DLD1 (cell line): ENCODE data around the gene TAF5L.
"Not testable (repeated sequence)": the region's sequence is repeated elsewhere in the genome, so short reads cannot be mapped to it uniquely, and the experiment has no call there.

Experiments used
- in situ Hi-C: cut with HindIII; loops from 2 replicates; pipeline ENCODE4 v1.10.0; 2017; ENCODE audit warnings: low sequenced_read_pairs

TAF5L gene

DNA sequence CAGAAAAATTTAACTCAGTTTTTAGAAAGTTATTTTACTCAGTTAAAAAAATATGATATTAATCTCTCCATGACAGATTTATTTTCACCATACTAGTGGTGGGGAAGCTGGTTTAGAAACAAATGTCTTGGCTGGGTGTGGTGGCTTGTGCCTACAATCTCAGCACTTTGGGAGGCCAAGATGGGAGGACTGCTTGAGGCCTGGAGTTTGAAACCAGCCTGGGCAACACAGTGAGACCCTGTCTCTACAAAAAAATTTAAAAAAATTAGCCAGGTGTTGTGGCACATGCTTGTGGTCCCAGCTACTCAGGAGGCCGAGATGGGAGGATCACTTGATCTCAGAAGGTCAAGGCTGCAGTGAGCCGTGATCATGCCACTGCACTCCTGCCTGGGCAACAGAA is 17.3 kb downstream of the TAF5L start:
- in situ Hi-C loops, result no loop called here

DNA sequence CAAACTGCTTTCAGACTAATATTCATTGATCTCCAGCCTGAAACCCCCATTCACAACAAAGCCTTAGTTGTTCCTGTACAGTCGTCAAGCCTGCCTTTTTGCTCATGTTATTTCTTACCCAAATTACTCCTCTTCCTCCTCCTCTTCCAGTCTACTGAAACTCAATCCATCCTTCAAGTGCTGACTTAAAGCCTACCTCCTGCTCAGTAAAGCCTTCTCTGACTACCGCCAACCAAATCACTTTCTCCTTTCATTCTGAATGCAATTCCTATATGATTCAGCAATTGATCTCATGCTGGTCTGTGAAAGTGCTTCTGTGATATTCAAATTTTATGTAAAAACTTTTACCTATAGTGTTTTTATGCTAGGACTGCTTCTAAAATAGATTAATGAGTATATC is 18.6 kb downstream of the TAF5L start:
- in situ Hi-C loops, result no loop called here

- in situ Hi-C loops, result no loop called here
Measured at GRCh38 chr1:229603371-229604005, 22.4 kb downstream of the TAF5L start.

DNA sequence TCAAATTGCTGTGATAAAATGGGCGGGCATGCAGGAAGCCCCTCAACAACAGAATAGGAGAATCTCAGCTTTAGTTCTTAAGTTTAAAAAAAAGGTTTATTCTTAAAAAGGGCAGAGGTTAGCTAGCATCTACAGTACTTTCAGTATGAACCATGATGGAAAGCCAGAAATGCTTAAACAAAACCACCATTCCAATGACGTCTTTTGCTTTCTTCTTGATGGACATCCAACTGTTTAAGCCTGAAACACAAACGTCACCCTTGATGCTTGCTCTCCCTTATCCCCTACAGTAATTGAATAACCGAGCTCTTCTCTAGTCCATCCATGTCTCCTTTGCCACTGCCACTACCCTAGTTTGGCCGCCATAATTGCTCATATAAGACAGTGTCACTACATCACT is 25.7 kb downstream of the TAF5L start:
- in situ Hi-C loops, result no loop called here

- in situ Hi-C loops, result no loop called here
Measured at GRCh38 chr1:229599218-229599954, 26.5 kb downstream of the TAF5L start.

DNA sequence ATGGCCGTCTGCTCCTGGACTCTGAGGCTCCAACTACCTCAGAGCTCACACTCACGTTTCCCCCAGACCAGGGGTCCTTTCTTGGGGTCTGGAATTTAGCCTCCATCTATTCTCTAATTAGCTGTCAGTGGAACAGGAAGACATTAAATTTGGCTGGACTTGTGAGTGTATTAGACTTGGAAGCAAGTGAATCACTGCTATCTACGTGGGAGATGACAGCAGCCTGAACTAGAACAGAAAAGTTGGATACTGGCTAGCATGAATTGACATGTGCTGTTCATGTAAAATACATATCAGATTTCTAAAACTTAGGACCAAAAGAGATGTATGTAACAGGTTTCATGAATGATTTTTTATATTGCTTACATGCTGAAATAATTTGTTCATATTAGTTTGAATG is 28.0 kb downstream of the TAF5L start:
- in situ Hi-C loops, result no loop called here

- in situ Hi-C loops, result no loop called here
Measured at GRCh38 chr1:229596925-229597699, 28.8 kb downstream of the TAF5L start.

- in situ Hi-C loops, result not testable (repeated sequence)
Measured at GRCh38 chr1:229595876-229596275, 30.0 kb downstream of the TAF5L start.

GRCh38 chr1:229594227-229595008 is 31.5 kb downstream of the TAF5L start:
- in situ Hi-C loops, result no loop called here

- in situ Hi-C loops, result no loop called here
Measured at GRCh38 chr1:229593800-229594199, 32.1 kb downstream of the TAF5L start.

DNA sequence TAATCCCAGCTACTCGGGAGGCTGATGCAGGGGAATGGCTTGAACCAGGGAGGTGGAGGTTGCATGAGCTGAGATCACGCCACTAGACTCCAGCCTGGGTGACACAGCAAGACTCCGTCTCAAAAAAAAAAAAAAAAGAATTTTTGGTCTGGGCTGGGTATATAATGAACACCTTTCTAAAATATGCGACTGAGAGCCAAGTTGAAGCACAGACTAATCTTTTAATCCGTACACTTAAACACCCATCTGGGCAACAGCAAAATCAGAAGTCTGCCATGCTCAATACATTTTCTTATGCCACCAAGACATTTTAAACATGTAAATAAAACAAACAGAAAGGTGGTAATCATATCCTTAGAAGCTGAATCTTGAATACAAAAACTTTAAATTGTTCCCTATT is 35.8 kb downstream of the TAF5L start:
- in situ Hi-C loops, result no loop called here

GRCh38 chr1:229585338-229585737 is 40.6 kb downstream of the TAF5L start:
- in situ Hi-C loops, result no loop called here

DNA sequence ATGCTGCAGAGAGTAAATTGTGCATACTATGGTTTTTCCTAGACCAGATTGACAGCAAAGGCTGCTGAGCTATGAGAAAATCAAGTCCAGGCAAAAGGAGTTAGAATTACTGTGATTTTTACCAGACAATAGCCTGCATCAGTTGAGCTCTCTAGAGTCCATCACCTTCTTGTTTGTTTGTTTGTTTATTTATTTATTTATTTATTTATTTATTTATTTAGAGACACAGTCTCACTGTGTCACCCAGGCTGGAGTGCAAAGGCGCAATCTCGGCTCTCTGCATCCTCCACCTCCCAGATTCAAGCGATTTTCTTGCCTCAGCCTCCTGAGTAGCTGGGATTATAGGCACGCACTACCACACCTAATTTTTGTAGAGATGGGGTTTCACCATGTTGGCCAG is 43.2 kb downstream of the TAF5L start:
- in situ Hi-C loops, result no loop called here

DNA sequence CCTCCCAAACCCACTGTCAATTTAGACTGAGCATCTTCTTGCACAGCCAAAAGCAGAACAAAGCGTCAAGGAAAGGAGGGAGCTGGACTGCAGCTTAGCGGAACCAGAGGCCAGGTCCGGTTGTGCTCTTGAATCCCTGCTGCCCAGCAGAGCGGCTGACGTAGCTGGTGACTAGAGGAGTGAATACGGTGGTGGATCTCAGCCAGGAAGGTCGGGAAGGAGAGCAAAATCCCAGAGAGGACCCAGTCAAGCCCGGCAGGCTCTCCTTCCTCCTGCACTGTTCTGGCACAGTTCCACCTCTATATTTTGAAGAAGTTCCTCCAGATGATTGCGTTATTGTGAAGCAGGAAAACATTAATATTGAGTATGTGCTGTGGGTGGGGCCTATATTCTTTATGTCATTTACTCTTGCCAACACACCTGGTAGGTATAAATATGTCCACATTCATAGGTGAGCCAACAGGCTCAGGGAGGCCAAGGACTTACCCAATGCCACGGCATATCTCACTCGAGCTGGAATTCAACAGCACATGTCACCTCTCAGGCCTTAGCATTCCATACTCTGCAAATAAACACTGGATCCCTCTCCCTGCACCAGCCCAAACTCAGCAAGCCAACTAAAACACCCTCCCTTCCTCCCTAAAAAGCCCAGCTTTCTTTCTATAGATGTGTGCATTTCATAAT is 43.8 kb downstream of the TAF5L start:
- in situ Hi-C loops, result no loop called here

GRCh38 chr1:229581485-229581884 is 44.4 kb downstream of the TAF5L start:
- in situ Hi-C loops, result no loop called here

GRCh38 chr1:229579059-229579673 is 46.8 kb downstream of the TAF5L start:
- in situ Hi-C loops, result no loop called here

DNA sequence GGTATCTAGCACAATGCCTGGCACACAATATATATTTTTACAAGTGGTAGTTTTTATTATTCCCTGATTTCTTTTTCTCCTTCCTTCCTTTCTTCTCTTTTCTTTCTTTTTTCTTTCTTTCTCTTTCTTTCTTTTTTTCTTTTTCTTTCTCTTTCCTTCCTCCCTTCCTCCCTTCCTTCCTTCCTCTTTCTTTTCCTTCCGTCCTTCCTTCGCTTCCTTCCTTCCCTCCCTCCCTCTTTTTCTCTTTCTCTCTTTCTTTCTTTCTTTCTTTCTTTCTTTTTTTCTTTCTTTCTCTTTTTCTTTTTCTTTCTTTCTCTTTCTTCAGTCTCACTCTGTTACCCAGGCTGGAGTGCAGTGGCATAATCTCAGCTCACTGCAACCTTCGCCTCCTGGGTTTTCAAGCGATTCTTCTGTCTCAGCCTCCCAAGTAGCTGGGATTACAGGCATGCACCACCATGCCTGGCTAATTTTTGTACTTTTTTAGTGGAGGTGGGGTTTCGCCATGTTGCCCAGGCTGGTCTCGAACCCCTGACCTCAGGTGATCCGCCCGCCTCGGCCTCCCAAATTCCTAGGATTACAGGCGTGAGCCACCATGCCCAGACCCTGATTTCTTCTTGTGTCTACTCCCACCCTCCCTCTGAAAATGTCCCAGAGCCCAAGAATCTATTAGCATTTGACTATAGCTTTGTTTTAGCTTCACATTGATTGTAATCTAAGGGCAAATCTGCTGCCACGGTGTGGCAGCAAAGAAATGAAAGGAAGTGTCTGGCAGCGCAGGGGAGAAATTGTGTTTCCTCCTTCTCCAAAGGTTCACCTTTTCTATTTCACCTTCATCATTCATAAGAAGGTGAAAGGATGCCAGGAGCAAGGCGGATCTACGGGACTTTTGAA is 47.5 kb downstream of the TAF5L start:
- in situ Hi-C loops, result no loop called here

- in situ Hi-C loops, result no loop called here
Measured at GRCh38 chr1:229574679-229575442, 51.1 kb downstream of the TAF5L start.
